Spleen (tissue), 11 donors: ENCODE data around the gene CHRNA4. TPM values are rescaled to one million over a fixed set of nuclear protein-coding genes. Genes with fewer than 3 reads are reported as not detected.

Experiments
- DNase-seq: peaks from one replicate; pipeline ENCODE4 v3.0.0-alpha.2; 2020
- H3K27ac ChIP-seq, 8 donors: fragments of 200-600 bp; sonication (generic) in 7 of 8; 1 replicate in 4 of 8; 2 replicates in 4 of 8; pipeline versions ENCODE4 v1.5.0 to v1.8.0; 2016 to 2021; ENCODE audit warnings: inconsistent platforms in 4 of 8, mild to moderate bottlenecking in 4 of 8, moderate library complexity in 1 of 8
- H3K27me3 ChIP-seq, 7 donors: fragments of 200-600 bp; sonication (generic) in 6 of 7; replicated peaks in 1 of 7; 1 replicate in 4 of 7; 2 replicates in 3 of 7; pipeline versions ENCODE4 v1.5.0 to v1.8.0; 2016 to 2021; ENCODE audit warnings: inconsistent platforms in 3 of 7, mild to moderate bottlenecking in 1 of 7
- H3K36me3 ChIP-seq, 6 donors: fragments of 200-600 bp; sonication (generic) in 5 of 6; 1 replicate in 4 of 6; 2 replicates in 2 of 6; pipeline versions ENCODE4 v1.5.0 to v1.8.0; 2016 to 2021; ENCODE audit warnings: inconsistent platforms in 2 of 6
- H3K4me1 ChIP-seq, 6 donors: fragments of 200-600 bp; sonication (generic) in 5 of 6; 1 replicate in 3 of 6; 2 replicates in 3 of 6; pipeline versions ENCODE4 v1.5.0 to v1.8.0; 2016 to 2021; ENCODE audit warnings: inconsistent platforms in 3 of 6
- H3K4me3 ChIP-seq, 8 donors: fragments of 200-600 bp; sonication (generic) in 7 of 8; 1 replicate in 4 of 8; 2 replicates in 4 of 8; pipeline versions ENCODE4 v1.5.0 to v1.8.0; 2016 to 2021; ENCODE audit warnings: inconsistent platforms in 4 of 8, mild to moderate bottlenecking in 4 of 8, moderate library complexity in 2 of 8
- H3K9me3 ChIP-seq, 8 donors: fragments of 200-600 bp; sonication (generic) in 7 of 8; 1 replicate in 4 of 8; 2 replicates in 4 of 8; pipeline versions ENCODE4 v1.5.0 to v1.8.0; 2016 to 2021; ENCODE audit warnings: inconsistent platforms in 4 of 8
- CTCF ChIP-seq, 11 experiments: fragments of 200-600 bp in 7 of 11; fragments of 450-650 bp in 4 of 11; sonication (generic) in 4 of 11; IDR thresholded peaks in 8 of 11; conservative IDR thresholded peaks in 3 of 11; 1 replicate in 7 of 11; 2 replicates in 4 of 11; pipeline versions ENCODE4 v1.4.0 to v1.8.0; 2016 to 2021; ENCODE audit warnings: antibody characterized with exemption in 11 of 11, inconsistent platforms in 4 of 11, mild to moderate bottlenecking in 1 of 11
- POLR2A ChIP-seq, 3 donors: fragments of 450-650 bp; IDR thresholded peaks; one replicate each; pipeline ENCODE4 v1.5.1; 2017; ENCODE audit warnings: antibody characterized with exemption in 3 of 3, mild to moderate bottlenecking in 1 of 3
- POLR2AphosphoS5 ChIP-seq, 3 donors: sonication (generic); formaldehyde crosslinking; IDR thresholded peaks; one replicate each; pipeline ENCODE4 v1.5.1; 2017; ENCODE audit warnings: antibody characterized with exemption in 3 of 3
- WGBS, 5 donors: extraction: QIAGEN DNeasy Blood & Tissue Kit in 3 of 5; methylation state at CpG; one replicate each; pipeline versions ENCODE4 v1.1.5 to v1.1.7; 2013 to 2018; 5-methylcytosine and 5-hydroxymethylcytosine counted together
- intact Hi-C: fragments of 100-400 bp; cut with DNase I; formaldehyde crosslinking; loops from one replicate; pipeline ENCODE4 v1.15.0; 2023; ENCODE audit warnings: low total_unique reads
- polyA plus RNA-seq, 3 donors: library from polyadenylated mRNA; stranded (reverse); fragments of 200-250 nt; gene quantifications; one replicate each; pipeline ENCODE4 v1.2.1, GENCODE V29; 2013
- total RNA-seq, 7 donors: library from RNA; depleted of rRNA in 3 of 7; stranded (reverse); fragments of >200 nt in 3 of 7; fragmentation: NEBNext Ultra II Directional in 4 of 7; extraction: Animal tissue kit (Norgen Biotek cat#: 25700) in 4 of 7; gene quantifications; one replicate each; pipeline versions ENCODE4 v1.1.0 to v1.2.1, GENCODE V29; 2016 to 2021
- donor health status: healthy with polysubstance abuse.
- donor health status: DM: no; HTN: no; CAD: no; lungs with moderate emphysema.
- donor health status: DM: no; HTN: no; CAD: no.
- donor health status: Bipolar disorder and iron deficiency.
- donor health status: healthy.
- donor health status: DM: no; HTN: no; CAD: no.
- donor health status: DM: yes; HTN: yes; CAD: no.

CHRNA4 gene
- total and polyA plus RNA-seq, 10 donors = 0.15 to 13.8 (median 1.3) TPM; not detected in 1

GRCh38 chr20:63357921-63358905 lies 2.9 kb downstream of the CHRNA4 start:
- no peak overlapping the region for H3K4me3 ChIP-seq
- H3K9me3 ChIP-seq = no peaks in the 10 kb centered on the region
- H3K27me3 ChIP-seq = peaks cover 4 to 77% (median 25%) of the 10 kb centered on the region in 7 donors
- DNase-seq = no peak
- H3K4me1 ChIP-seq = peaks cover 0 to 19% (median 11%) of the 10 kb centered on the region in 6 donors
- H3K27ac ChIP-seq = no peak overlapping the region
- TF ChIP-seq CTCF (IDR thresholded peaks at IDR 0.05 in 8 of 11, conservative IDR thresholded peaks at IDR 0.05 in 3 of 11) = no peak
- no peak for TF ChIP-seq POLR2A (IDR thresholded peaks at IDR 0.05)
- TF ChIP-seq POLR2AphosphoS5 (IDR thresholded peaks at IDR 0.05) = no peak
- intact Hi-C loops = no loop called here
- WGBS, 5 donors = 78 to 84% (median 80%) methylated on average over 14 to 26 of the region's 26 CpGs
- no peaks in the 10 kb centered on the region for H3K36me3 ChIP-seq

- no peaks in the 10 kb centered on the region for H3K9me3 ChIP-seq
- no peak overlapping the region for H3K4me3 ChIP-seq
- no peak for TF ChIP-seq POLR2AphosphoS5 (IDR thresholded peaks at IDR 0.05)
- no peak overlapping the region for H3K27ac ChIP-seq
- peaks cover 4 to 73% (median 20%) of the 10 kb centered on the region in 7 donors for H3K27me3 ChIP-seq
- intact Hi-C loops = no loop called here
- H3K36me3 ChIP-seq = no peaks in the 10 kb centered on the region
- 73 to 85% (median 83%) methylated on average over 20 to 30 of the region's 30 CpGs for WGBS, 5 donors
- no peak for DNase-seq
- peaks cover 0 to 23% (median 13%) of the 10 kb centered on the region in 6 donors for H3K4me1 ChIP-seq
Measured at GRCh38 chr20:63356931-63357879, 3.9 kb downstream of the CHRNA4 start.

GRCh38 chr20:63356511-63356910 lies 4.6 kb downstream of the CHRNA4 start:
- no peak for TF ChIP-seq POLR2A (IDR thresholded peaks at IDR 0.05)
- TF ChIP-seq POLR2AphosphoS5 (IDR thresholded peaks at IDR 0.05) = no peak
- TF ChIP-seq CTCF (IDR thresholded peaks at IDR 0.05 in 8 of 11, conservative IDR thresholded peaks at IDR 0.05 in 3 of 11) = no peak
- DNase-seq = no peak
- Histone ChIP-seq H3K27ac (no peak overlapping the region), H3K4me3 (no peak overlapping the region), H3K9me3 (no peaks in the 10 kb centered on the region), H3K27me3 (peaks cover 4 to 66% (median 15%) of the 10 kb centered on the region in 7 donors), H3K4me1 (peaks cover 0 to 17% (median 13%) of the 10 kb centered on the region in 6 donors), H3K36me3 (no peaks in the 10 kb centered on the region)
- WGBS, 5 donors = 67 to 92% (median 90%) methylated on average over 2 to 8 of the region's 8 CpGs
- intact Hi-C loops = no loop called here

- no peak for DNase-seq
- Histone ChIP-seq H3K36me3 (no peaks in the 10 kb centered on the region), H3K4me3 (no peak overlapping the region), H3K9me3 (peaks cover 0 to 1% (median 0%) of the 10 kb centered on the region in 8 donors), H3K27ac (no peak overlapping the region), H3K27me3 (peaks cover 4 to 59% (median 10%) of the 10 kb centered on the region in 7 donors), H3K4me1 (peaks cover 0 to 14% (median 11%) of the 10 kb centered on the region in 6 donors)
- 83 to 94% (median 91%) methylated on average over 1 to 11 of the region's 11 CpGs for WGBS, 5 donors
- no peak for TF ChIP-seq POLR2A (IDR thresholded peaks at IDR 0.05)
- no peak for TF ChIP-seq POLR2AphosphoS5 (IDR thresholded peaks at IDR 0.05)
- TF ChIP-seq CTCF (IDR thresholded peaks at IDR 0.05 in 8 of 11, conservative IDR thresholded peaks at IDR 0.05 in 3 of 11) = no peak
- intact Hi-C loops = no loop called here
Measured at GRCh38 chr20:63355781-63356295, 5.3 kb downstream of the CHRNA4 start.
